ENCODE results near the gene SORCS3.

- no peak for TF ChIP-seq CTCF (IDR thresholded peaks at IDR 0.05)
- no peak for TF ChIP-seq POLR2A (IDR thresholded peaks at IDR 0.05)
These were observed 168.4 kb downstream of the SORCS3 start for GRCh38 chr10:104809288-104810090.

All from body of pancreas (tissue), 4 donors.